CD4-positive, alpha-beta T cell treated with Interleukin-6 for 4 hours (primary cell): ENCODE results near the gene FBXL4.

Experiments
- DNase-seq: peaks from one replicate; pipeline ENCODE4 v3.0.0-alpha.2; 2020; ENCODE audit warnings: mixed read lengths

The FBXL4 gene

GRCh38 chr6:98836962-98837944, 110.5 kb downstream of the FBXL4 start:
- DNase-seq = no peak

- no peak for DNase-seq
Observed at GRCh38 chr6:98836025-98836961, 111.5 kb downstream of the FBXL4 start.

- DNase-seq = no peak
Observed at GRCh38 chr6:98835149-98836024, 112.4 kb downstream of the FBXL4 start.

GRCh38 chr6:98834060-98835031, 113.4 kb downstream of the FBXL4 start, which contains the start of gene POU3F2:
TSS of gene POU3F2 (plus strand) at chr6:98834574. CDS start at chr6:98834874, 300 bp downstream.
- peak; percentile 80 for DNase-seq

GRCh38 chr6:98833307-98834059, 114.3 kb downstream of the FBXL4 start:
- no peak for DNase-seq

GRCh38 chr6:98833057-98833306, 114.8 kb downstream of the FBXL4 start:
- no peak for DNase-seq

- no peak for DNase-seq
Observed at GRCh38 chr6:98832284-98833056, 115.3 kb downstream of the FBXL4 start.

GRCh38 chr6:98831959-98832283, 115.8 kb downstream of the FBXL4 start:
- DNase-seq = no peak

GRCh38 chr6:98831057-98831958, 116.4 kb downstream of the FBXL4 start:
- DNase-seq = no peak

GRCh38 chr6:98830146-98830545, 117.6 kb downstream of the FBXL4 start:
- DNase-seq = no peak

GRCh38 chr6:98828941-98829411, 118.8 kb downstream of the FBXL4 start:
- DNase-seq = no peak

GRCh38 chr6:98828211-98828788, 119.4 kb downstream of the FBXL4 start:
- DNase-seq = no peak

GRCh38 chr6:98827295-98828159, 120.2 kb downstream of the FBXL4 start:
- DNase-seq = no peak

- no peak for DNase-seq
Observed at GRCh38 chr6:98825600-98826230, 122.0 kb downstream of the FBXL4 start.

- DNase-seq = no peak
Observed at GRCh38 chr6:98824902-98825599, 122.7 kb downstream of the FBXL4 start.
